MV-4-11 (cell line): ENCODE results near the gene APBA2.

Source experiments
- DNase-seq: peaks from one replicate; lab custom pipeline; 2025; lab: John Stamatoyannopoulos, UW

The APBA2 gene

DNA sequence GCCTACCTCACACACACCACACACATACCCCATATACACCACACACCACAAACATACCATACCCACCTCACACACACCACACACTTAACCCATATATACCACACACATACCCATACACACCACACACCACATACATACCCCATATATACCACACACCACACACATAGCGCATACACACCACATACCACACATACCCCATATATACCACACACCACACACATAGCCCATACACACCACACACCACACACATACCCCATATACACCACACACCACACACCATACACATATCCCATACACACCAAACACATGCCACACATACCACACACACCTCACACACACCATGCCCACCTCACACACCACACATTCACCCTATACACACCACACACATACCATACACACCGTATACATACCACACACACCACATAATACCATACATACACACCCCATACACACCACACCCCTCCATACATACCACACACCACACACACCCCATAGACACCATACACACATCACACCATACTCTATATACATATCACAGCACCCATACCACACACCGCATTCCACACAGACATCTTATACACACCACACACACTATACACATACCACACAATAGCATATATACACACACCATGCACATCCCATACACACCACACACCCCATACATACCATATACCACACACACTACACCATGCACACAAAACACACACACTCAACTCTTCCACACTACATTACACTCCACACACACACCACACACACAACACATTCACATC is 29.5 kb downstream of the APBA2 start:
- no peak for DNase-seq

- DNase-seq: no peak
Measured at GRCh38 chr15:28915935-28916334, 30.2 kb downstream of the APBA2 start.

- DNase-seq: no peak
Measured at GRCh38 chr15:28917791-28918140, 32.0 kb downstream of the APBA2 start.

- DNase-seq: no peak
Measured at GRCh38 chr15:28918141-28918983, 32.6 kb downstream of the APBA2 start.

DNA sequence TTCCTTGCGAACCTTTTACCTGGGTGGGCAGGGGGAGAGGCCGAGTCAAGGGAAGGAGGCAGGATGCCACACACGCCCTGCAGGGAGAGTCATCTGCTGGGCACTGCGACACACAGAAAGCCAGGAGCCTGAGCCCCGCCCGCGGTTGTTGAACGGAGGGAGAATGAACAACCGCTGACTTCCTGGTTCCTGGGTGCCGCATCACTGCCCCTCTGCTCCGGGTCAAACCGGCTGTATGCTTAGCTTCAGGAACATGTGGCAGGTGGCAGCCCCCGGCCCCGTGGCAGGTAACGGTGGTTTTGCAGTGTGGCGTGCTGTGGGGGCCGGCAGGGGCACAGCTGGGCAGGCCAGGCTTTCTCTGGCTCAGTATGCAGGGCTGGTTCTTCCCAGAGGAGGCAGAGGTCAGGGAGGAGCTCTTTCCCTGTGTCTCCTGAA is 33.4 kb downstream of the APBA2 start:
- DNase-seq: peak; percentile 58

DNA sequence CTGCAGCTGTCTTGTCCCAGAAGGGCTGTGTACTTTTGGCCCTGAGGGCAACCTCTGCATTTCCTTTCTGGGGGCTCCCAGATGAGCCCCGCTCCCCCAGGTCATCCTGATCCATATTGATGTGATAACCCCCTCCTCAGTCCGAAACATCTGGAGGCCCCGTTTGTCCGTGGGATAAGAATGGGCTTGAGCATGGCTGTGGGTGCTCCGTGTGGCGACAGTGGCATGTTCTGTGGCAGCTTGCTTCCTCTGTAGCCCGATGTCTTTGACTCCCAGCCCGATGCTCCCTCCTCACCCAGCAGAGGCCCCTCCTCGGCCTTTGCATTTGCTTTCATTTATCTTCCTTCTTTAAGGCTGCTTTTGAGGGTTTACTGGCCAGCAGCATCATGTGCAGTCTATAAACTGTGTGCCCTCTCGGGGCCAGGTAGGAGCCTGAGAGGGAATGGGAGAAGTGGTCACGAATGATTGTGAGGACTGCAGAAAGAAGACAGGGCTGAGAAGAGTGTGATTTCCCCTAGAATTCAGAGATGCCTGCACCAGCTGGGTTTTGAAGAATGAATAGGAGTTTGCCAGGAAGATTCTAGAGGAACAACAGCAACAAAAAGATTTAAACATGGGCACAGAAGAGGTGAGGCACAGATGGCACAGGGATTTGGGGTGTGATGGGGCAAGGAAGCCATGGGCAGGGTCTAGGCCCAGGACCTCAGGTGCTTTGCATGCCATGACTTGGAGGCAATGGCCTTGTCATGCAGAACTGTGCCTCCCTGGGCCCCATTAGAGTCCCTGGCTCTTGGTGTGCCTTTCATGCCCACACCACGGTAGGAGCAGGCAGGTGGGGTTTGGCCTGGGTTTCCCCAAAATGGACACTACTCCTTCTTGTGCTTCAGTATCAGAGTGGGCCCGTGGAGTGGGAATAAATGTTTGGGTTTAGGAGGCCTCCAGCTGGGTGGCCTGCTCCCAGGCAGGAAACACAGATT is 34.2 kb downstream of the APBA2 start:
- no peak for DNase-seq

DNA sequence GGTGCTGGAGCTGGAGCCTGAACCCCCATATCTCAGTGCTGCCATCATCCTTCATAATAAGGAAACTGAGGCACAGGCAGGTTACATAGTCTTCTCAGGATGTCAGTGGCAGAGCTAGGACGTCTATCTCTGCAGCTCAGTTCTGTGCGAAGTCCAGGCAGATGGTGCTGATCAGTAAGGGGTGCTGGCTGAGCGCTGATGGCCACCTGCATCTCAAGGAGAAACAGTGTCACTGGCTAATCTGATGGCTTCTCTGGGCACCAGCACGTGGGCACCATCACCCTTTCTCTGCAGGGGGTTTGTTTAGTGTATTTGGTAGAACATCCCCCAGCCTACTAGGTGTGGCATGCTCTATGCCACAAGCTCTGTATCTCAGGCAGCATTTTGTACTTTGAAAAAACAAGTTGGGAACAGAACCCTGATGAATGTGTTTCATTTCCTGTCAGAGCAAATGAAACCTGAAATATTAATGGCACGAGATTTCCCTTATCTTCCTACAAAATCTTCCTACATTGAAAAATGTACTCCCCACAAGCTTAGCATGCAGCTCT is 35.1 kb downstream of the APBA2 start:
- no peak for DNase-seq

DNA sequence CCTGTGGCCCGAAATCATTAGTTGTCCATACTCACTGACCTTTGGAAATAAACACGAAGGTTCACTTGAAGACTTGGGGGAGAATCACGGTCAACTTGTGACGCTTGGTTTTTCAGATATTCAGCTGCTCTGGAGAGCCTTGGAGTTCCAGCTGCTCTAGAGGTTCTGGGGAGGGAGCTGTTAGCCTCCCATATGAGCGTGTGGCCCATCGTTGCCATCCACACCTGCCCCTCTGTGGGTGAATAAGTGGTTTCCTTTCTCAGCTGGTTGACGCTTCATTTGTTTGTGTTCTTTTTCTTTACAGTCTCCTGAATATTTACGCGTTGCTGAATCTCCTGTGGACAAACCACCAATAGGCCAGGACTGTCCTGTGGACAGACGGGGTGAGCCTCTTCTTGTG is 35.6 kb downstream of the APBA2 start:
- no peak for DNase-seq

DNA sequence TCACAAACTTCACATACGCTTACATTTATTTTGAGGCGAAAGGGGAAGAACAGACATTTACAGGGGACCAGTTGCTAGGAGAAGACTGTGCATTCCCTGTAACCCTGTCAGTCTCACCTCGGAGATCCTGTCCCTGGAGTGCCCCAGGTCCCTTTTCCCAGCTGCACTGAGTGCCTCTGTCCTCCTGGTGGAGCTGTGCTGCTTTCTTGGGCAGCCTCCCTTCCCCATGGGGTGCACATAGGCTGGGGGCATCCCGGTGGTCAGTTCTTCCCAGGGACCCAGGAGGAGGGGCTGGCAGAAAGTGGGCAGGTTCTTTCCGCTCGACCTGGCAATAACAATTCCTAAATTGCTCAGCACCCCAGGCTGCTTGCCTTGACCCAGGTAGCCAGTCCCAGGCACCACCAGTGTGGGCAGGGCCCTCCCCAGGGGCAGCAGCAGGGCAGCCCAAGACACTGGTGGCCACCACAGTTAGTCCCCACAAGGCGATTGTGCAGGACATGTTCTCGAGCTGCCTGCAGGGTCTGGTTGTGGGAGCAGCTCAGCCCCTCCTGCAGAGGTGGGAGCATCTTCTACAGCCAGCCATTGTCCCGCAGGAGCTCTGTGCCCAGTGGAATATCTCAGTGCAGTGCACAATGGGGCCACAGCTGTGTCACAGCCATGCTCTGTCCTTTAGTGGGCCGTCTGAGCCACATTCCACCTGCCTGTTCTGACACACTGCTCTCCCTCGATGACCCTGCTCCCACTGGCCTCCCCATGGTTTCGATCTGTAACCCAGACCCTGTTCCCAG is 36.3 kb downstream of the APBA2 start:
- DNase-seq: no peak

GRCh38 chr15:28922707-28923012 is 36.9 kb downstream of the APBA2 start:
- no peak for DNase-seq

- DNase-seq: no peak
Measured at GRCh38 chr15:28923726-28924280, 38.0 kb downstream of the APBA2 start.

DNA sequence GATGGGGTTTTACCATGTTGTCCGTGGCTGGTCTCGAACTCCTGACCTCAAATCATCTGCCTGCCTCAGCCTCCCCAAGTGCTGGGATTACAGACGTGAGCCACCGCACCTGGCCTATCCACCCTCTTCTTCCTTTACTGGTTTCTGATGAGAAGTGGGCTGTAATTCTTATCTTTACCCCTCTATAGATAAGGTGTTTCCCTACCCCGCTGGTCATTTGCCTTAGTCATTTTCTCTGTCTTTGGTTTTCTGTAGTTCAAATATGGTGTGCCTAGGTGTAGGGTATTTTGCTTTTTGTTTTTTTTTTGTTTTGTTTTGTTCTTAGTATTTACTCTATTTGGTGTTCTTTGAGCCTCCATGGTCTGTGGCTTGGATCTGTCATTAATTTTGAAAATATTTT is 41.3 kb downstream of the APBA2 start:
- no peak for DNase-seq

- DNase-seq: no peak
Measured at GRCh38 chr15:28929200-28929599, 43.4 kb downstream of the APBA2 start.

GRCh38 chr15:28930011-28930410 is 44.2 kb downstream of the APBA2 start:
- no peak for DNase-seq

- DNase-seq: no peak
Measured at GRCh38 chr15:28930476-28931291, 44.9 kb downstream of the APBA2 start.

GRCh38 chr15:28931828-28932227 is 46.1 kb downstream of the APBA2 start:
- no peak for DNase-seq

DNA sequence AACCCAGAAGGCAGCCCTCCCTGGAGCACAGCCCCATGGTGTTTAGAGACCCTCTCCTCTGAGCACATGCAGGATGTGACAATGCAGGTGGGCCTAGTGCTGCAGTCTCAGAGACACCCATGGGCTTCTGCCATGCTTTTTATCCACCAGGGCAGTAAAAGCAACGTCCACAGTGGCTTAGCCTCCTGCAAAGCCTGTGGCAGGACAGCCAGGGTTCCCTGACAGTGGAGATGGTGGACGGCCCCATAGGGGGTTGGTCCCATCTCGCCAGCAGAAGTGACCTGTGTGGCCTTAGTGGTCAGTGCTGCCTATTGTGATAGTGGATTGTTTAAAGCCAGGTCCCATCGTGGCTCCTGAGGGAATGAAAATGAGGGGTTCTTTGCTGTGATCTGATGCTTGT is 46.6 kb downstream of the APBA2 start:
- DNase-seq: no peak

GRCh38 chr15:28933710-28934445 is 48.1 kb downstream of the APBA2 start:
- DNase-seq: no peak

GRCh38 chr15:28934645-28935044 is 48.9 kb downstream of the APBA2 start:
- no peak for DNase-seq
